Fibroblast of lung (primary cell): ENCODE results near the gene USP36. TPM values are rescaled to one million over a fixed set of nuclear protein-coding genes. Genes with fewer than 3 reads are reported as not detected.

Source experiments
- DNase-seq, 2 donors: peaks; one replicate each; pipeline versions ENCODE4 v3.0.0 to v3.0.0-alpha.2; 2010; ENCODE audit warnings: low read depth in 2 of 2
- H2AFZ ChIP-seq: 2 replicates; pipeline ENCODE4 v1.5.1; 2012; ENCODE audit warnings: low read length, control low read depth, inconsistent platforms
- H3K27ac ChIP-seq: 2 replicates; pipeline ENCODE4 v1.5.1; 2011; ENCODE audit warnings: low read length, control low read depth; ENCODE audit not compliant: insufficient read depth
- H3K27me3 ChIP-seq: 2 replicates; pipeline ENCODE4 v1.5.1; 2011; ENCODE audit warnings: mild to moderate bottlenecking, low read length; ENCODE audit not compliant: control insufficient read depth, insufficient read depth
- H3K36me3 ChIP-seq: 2 replicates; pipeline ENCODE4 v1.5.1; 2011; ENCODE audit warnings: low read length; ENCODE audit not compliant: control insufficient read depth, insufficient read depth
- H3K4me1 ChIP-seq: 2 replicates; pipeline ENCODE4 v1.5.1; 2011; ENCODE audit warnings: low read length; ENCODE audit not compliant: control insufficient read depth, insufficient read depth; ENCODE audit errors: extremely low read depth
- H3K4me2 ChIP-seq: 2 replicates; pipeline ENCODE4 v1.5.1; 2011; ENCODE audit warnings: low read length, control low read depth; ENCODE audit not compliant: insufficient read depth; ENCODE audit errors: extremely low read depth
- H3K4me3 ChIP-seq, 4 experiments: fragments of 200-600 bp in 1 of 4; sonication (generic) in 1 of 4; replicated peaks in 1 of 4; 2 replicates each; pipeline ENCODE4 v1.5.1; 2011 to 2016; ENCODE audit warnings: low read length in 4 of 4, low read depth in 3 of 4, mild to moderate bottlenecking in 3 of 4, control low read depth in 2 of 4, inconsistent platforms in 1 of 4, mixed read lengths in 1 of 4; ENCODE audit not compliant: insufficient read depth in 1 of 4; ENCODE audit errors: control extremely low read depth in 1 of 4
- H3K79me2 ChIP-seq: 2 replicates; pipeline ENCODE4 v1.5.1; 2012; ENCODE audit warnings: mild to moderate bottlenecking, low read length, inconsistent platforms; ENCODE audit not compliant: control insufficient read depth, insufficient read depth
- H3K9ac ChIP-seq: 2 replicates; pipeline ENCODE4 v1.5.1; 2011; ENCODE audit warnings: mild to moderate bottlenecking, low read length, control low read depth; ENCODE audit not compliant: insufficient read depth
- H3K9me3 ChIP-seq: 2 replicates; pipeline ENCODE4 v1.5.1; 2012; ENCODE audit warnings: low read depth, low read length; ENCODE audit not compliant: control insufficient read depth, insufficient read depth
- H4K20me1 ChIP-seq: 2 replicates; pipeline ENCODE4 v1.5.1; 2011; ENCODE audit warnings: low read length; ENCODE audit not compliant: control insufficient read depth, insufficient read depth; ENCODE audit errors: extremely low read depth
- EZH2 ChIP-seq: IDR thresholded peaks from 2 replicates; pipeline ENCODE4 v1.5.1; 2012; ENCODE audit warnings: low read length, control low read depth, mild to moderate bottlenecking; ENCODE audit errors: missing control alignments
- polyA plus RNA-seq, 2 donors: library from polyadenylated mRNA; depleted of rRNA in 1 of 2; stranded (reverse) in 1 of 2; unstranded in 1 of 2; fragments of >200 nt; gene quantifications; 2 replicates each; pipeline ENCODE4 v1.2.1, GENCODE V29; 2011 to 2012; ENCODE audit warnings: missing spikeins in 1 of 2
- total RNA-seq: library from RNA; depleted of rRNA; stranded (reverse); fragments of >200 nt; gene quantifications from 2 replicates; pipeline ENCODE4 v1.2.1, GENCODE V29; 2014
- TF ChIP-seq, protein P1 (sequence below), 2 donors: IDR thresholded peaks in 1 of 2; conservative IDR thresholded peaks in 1 of 2; 1 replicate in 1 of 2; 2 replicates in 1 of 2; pipeline ENCODE4 v1.5.1; 2011 to 2012; ENCODE audit warnings: low read length in 2 of 2, control low read depth in 1 of 2, inconsistent platforms in 1 of 2, low read depth in 1 of 2, mild to moderate bottlenecking in 1 of 2

The USP36 gene
- total and polyA plus RNA-seq, 2 donors (not counting 1 experiment from before 2014, with no cell fraction given): 15.4 to 18.3 TPM

DNA sequence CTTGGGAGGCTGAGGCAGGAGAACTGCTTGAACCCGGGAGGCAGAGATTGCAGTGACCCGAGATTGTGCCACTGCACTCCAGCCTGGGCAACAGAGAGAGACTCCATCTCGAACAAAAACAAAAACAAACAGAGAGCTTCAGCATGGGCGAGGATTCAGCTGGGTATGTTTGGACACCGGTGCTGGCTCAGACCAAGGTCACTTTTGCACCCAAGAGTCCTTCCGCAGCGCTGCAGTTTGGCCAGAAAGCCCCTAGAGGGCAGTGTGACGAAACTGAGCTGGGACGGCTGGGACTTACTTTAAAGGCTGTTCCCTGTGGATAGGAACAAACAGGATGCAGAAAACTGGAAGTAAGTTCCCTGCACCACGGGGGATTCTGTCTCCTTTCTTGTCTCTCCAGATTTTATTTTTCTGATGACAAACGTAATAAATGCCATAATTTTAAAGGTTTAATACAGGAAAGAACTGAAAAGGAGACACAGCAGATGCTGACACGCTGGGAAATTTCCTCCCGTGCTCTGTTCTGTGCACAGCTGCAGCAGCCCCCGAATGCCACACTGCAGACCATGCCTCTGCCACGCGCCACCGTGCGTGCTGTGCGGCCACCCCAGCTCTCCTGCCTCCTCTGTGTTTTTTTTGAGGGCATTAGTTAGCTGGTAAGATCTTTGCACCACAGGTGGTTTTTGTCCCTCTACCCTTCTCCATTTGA, 25.2 kb upstream of the USP36 start:
- peak overlapping the region; percentile 8 for H3K9ac ChIP-seq
- H3K4me3 ChIP-seq: no peak overlapping the region
- H2AFZ ChIP-seq: no peak overlapping the region
- H3K36me3 ChIP-seq: peaks cover 20% of the 10 kb centered on the region
- H3K4me1 ChIP-seq: peaks cover 32% of the 10 kb centered on the region
- no peaks in the 10 kb centered on the region for H3K9me3 ChIP-seq
- H3K27ac ChIP-seq: peak overlapping the region; percentile 23
- no peaks in the 10 kb centered on the region for H3K27me3 ChIP-seq
- H3K79me2 ChIP-seq: peaks cover 27% of the 10 kb centered on the region
- H4K20me1 ChIP-seq: no peaks in the 10 kb centered on the region
- peak overlapping the region; percentile 75 for H3K4me2 ChIP-seq
- peak; percentile 57 to 90 for DNase-seq
- no peak for TF ChIP-seq EZH2
- TF ChIP-seq, protein P1, sequence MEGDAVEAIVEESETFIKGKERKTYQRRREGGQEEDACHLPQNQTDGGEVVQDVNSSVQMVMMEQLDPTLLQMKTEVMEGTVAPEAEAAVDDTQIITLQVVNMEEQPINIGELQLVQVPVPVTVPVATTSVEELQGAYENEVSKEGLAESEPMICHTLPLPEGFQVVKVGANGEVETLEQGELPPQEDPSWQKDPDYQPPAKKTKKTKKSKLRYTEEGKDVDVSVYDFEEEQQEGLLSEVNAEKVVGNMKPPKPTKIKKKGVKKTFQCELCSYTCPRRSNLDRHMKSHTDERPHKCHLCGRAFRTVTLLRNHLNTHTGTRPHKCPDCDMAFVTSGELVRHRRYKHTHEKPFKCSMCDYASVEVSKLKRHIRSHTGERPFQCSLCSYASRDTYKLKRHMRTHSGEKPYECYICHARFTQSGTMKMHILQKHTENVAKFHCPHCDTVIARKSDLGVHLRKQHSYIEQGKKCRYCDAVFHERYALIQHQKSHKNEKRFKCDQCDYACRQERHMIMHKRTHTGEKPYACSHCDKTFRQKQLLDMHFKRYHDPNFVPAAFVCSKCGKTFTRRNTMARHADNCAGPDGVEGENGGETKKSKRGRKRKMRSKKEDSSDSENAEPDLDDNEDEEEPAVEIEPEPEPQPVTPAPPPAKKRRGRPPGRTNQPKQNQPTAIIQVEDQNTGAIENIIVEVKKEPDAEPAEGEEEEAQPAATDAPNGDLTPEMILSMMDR (conservative IDR thresholded peaks at IDR 0.05 in 1 of 2, IDR thresholded peaks at IDR 0.05 in 1 of 2; ENCODE audit: low read depth in 1 of 2, low read length in 2 of 2): peak; percentile 94 to 97

DNA sequence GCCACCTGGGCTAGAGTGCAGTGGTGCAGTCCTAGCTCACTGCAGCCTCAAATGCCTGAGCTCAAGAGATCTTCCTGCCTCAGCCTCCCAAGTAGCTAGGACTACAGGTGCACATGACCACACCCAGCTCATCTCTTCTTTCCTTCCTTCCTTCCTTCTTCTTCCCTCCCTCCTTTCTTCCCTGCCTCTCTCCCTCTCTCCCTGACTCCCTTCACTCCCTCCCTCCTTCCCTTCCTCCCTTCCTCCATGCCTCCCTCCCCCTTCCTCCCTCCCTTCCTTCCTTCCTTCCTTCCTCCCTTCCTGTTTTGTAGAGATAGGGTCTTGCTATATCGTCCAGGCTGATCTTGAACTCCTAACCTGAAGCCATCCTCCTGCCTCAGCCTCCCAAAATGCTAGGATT, 23.5 kb upstream of the USP36 start:
- H3K27me3 ChIP-seq: no peaks in the 10 kb centered on the region
- peaks cover 14% of the 10 kb centered on the region for H3K36me3 ChIP-seq
- peaks cover 30% of the 10 kb centered on the region for H3K4me1 ChIP-seq
- H3K4me2 ChIP-seq: no peak overlapping the region
- no peak overlapping the region for H2AFZ ChIP-seq
- H3K27ac ChIP-seq: no peak overlapping the region
- TF ChIP-seq EZH2: no peak
- TF ChIP-seq, protein P1 (conservative IDR thresholded peaks at IDR 0.05 in 1 of 2, IDR thresholded peaks at IDR 0.05 in 1 of 2; ENCODE audit: low read depth in 1 of 2, low read length in 2 of 2): no peak
- H3K79me2 ChIP-seq: peaks cover 28% of the 10 kb centered on the region
- H3K4me3 ChIP-seq: no peak overlapping the region
- no peak overlapping the region for H3K9ac ChIP-seq
- no peaks in the 10 kb centered on the region for H3K9me3 ChIP-seq
- no peaks in the 10 kb centered on the region for H4K20me1 ChIP-seq
- DNase-seq: no peak

DNA sequence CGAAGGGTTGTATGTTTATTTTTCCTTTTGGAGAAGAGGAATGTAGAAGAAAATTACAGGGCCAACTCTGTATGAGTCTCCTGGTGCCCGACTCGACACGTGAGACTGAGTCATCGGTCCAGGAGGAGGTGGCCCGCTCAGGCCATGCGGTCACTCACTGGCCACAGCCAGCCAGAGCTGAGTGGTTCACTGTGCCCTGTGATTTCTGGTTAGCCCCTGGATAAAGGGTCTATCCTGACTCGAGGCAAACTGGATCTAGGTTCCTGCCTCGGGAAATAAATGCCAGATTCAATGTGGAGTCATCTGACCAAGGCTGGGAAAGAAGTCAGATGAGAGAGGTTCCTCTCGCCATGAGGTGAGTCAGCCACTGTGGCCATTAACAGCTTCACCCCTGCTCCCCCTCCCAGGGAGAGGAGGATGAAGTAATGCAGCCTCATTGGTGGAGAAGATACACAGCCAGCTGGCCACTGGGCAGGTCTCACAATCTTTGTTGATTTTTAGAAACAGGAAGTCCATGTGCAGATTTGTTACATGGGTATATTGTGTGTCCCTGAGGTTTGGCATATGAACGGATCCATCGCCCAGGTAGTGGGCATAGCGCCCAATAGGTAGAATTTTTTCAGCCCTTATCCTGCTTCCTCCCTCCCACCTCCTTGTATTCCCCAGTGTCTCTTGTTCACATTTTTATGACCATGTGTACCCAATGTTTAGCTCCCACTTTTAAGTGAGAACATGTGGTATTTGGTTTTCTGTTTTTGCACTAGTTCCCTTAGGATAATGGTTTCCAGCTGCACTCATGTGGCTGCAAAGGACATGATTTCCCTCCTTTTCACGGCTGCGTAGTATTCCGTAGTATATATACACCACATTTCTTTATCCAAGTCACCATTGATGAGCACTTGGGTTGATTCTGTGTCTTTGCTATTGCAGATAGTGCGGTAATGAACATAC, 21.7 kb upstream of the USP36 start:
- peak overlapping the region in 1 of 4 experiments; percentile 18 for H3K4me3 ChIP-seq
- H3K79me2 ChIP-seq: peaks cover 27% of the 10 kb centered on the region
- H2AFZ ChIP-seq: peak overlapping the region; percentile 25
- peaks cover 20% of the 10 kb centered on the region for H3K4me1 ChIP-seq
- DNase-seq: peak; percentile 97 to 99
- H4K20me1 ChIP-seq: no peaks in the 10 kb centered on the region
- H3K36me3 ChIP-seq: peaks cover 9% of the 10 kb centered on the region
- no peak for TF ChIP-seq EZH2
- TF ChIP-seq, protein P1 (conservative IDR thresholded peaks at IDR 0.05 in 1 of 2, IDR thresholded peaks at IDR 0.05 in 1 of 2; ENCODE audit: low read depth in 1 of 2, low read length in 2 of 2): no peak
- no peaks in the 10 kb centered on the region for H3K9me3 ChIP-seq
- H3K27ac ChIP-seq: peak overlapping the region; percentile 89
- H3K4me2 ChIP-seq: peak overlapping the region; percentile 7
- H3K27me3 ChIP-seq: no peaks in the 10 kb centered on the region
- peak overlapping the region; percentile 48 for H3K9ac ChIP-seq
